ENCODE data around the gene ENOX1.

GRCh38 chr13:43544011-43544410 lies 242.8 kb downstream of the ENOX1 start:
- TF ChIP-seq CTCF (IDR thresholded peaks at IDR 0.05; ENCODE audit: borderline replicate concordance, extremely low read depth, low read length, poor library complexity, severe bottlenecking) (no peak), EZH2 (IDR thresholded peaks at IDR 0.05; ENCODE audit: borderline replicate concordance, low read depth, low read length, severe bottlenecking) (no peak)
